Stimulated activated CD4-positive, alpha-beta T cell treated with anti-CD3 and anti-CD28 coated beads, Interleukin-1b, Interleukin-23, amount 100 ng/mL, for 24 hours (primary cell): ENCODE results near the gene NRIP1.

Experiments used
- DNase-seq, 4 experiments: peaks; one replicate each; pipeline ENCODE4 v3.0.0-alpha.2; 2020; ENCODE audit warnings: low read depth in 4 of 4, low spot score in 1 of 4

NRIP1 gene

GRCh38 chr21:15064576-15065391 is at the start of gene NRIP1:
TSS of gene NRIP1 (minus strand) at chr21:15065000. CDS start at chr21:14968192, 96,808 bp downstream.
- peak; percentile 35 to 64 (median 55) for DNase-seq

GRCh38 chr21:15112858-15113257 is 48.1 kb upstream of the NRIP1 start:
- no peak for DNase-seq

GRCh38 chr21:15108801-15109200 is 44.0 kb upstream of the NRIP1 start:
- no peak for DNase-seq

GRCh38 chr21:15104470-15104869 is 39.7 kb upstream of the NRIP1 start:
- no peak for DNase-seq

- no peak for DNase-seq
These were observed 34.1 kb upstream of the NRIP1 start for GRCh38 chr21:15098908-15099307.

GRCh38 chr21:15098181-15098580 is 33.4 kb upstream of the NRIP1 start:
- DNase-seq, result no peak

GRCh38 chr21:15097580-15097979 is 32.8 kb upstream of the NRIP1 start:
- DNase-seq, result no peak

- DNase-seq, result no peak
These were observed 31.3 kb upstream of the NRIP1 start for GRCh38 chr21:15096146-15096545.

- no peak for DNase-seq
These were observed 30.5 kb upstream of the NRIP1 start for GRCh38 chr21:15095326-15095725.

- DNase-seq, result no peak
These were observed 29.9 kb upstream of the NRIP1 start for GRCh38 chr21:15094706-15095105.

- no peak for DNase-seq
These were observed 28.4 kb upstream of the NRIP1 start for GRCh38 chr21:15093216-15093615.

- no peak for DNase-seq
These were observed 27.9 kb upstream of the NRIP1 start for GRCh38 chr21:15092745-15093144.

- DNase-seq, result no peak
These were observed 25.6 kb upstream of the NRIP1 start for GRCh38 chr21:15090390-15090789.

GRCh38 chr21:15088488-15088887 is 23.7 kb upstream of the NRIP1 start:
- no peak for DNase-seq

GRCh38 chr21:15084668-15085067 is 19.9 kb upstream of the NRIP1 start:
- no peak for DNase-seq

GRCh38 chr21:15080526-15080925 is 15.7 kb upstream of the NRIP1 start:
- no peak for DNase-seq

GRCh38 chr21:15079269-15079668 is 14.5 kb upstream of the NRIP1 start:
- DNase-seq, result no peak

- no peak for DNase-seq
These were observed 13.4 kb upstream of the NRIP1 start for GRCh38 chr21:15078180-15078579.

GRCh38 chr21:15077529-15078145 is 12.8 kb upstream of the NRIP1 start:
- no peak for DNase-seq

GRCh38 chr21:15076730-15077129 is 11.9 kb upstream of the NRIP1 start:
- no peak for DNase-seq

GRCh38 chr21:15071009-15071408 is 6.2 kb upstream of the NRIP1 start:
- no peak for DNase-seq

- no peak for DNase-seq
These were observed 1.3 kb upstream of the NRIP1 start for GRCh38 chr21:15066123-15066575.
